Activated T-helper 17 cell treated with anti-CD3 and anti-CD28 coated beads, Interleukin-2, amount 50 U/mL, for 72 hours (primary cell): ENCODE data around the gene RIMBP3B. TPM values are rescaled to one million over a fixed set of nuclear protein-coding genes. Genes with fewer than 3 reads are reported as not detected.

Experiments
- total RNA-seq, 2 donors: library from RNA; stranded (reverse); gene quantifications; one replicate each; pipeline ENCODE4 v1.2.3, GENCODE V29; 2022

RIMBP3B gene
- total RNA-seq, 2 donors from 2014 or later = 0.13 to 0.39 TPM

Other genes starting within 250 kb of the RIMBP3B start
- 1 to 10 TPM; 4.8 to 6.2 TPM for gene HIC2, start 33.6 kb downstream of the RIMBP3B start, total RNA-seq
- 1 to 10 TPM in 1 of 2 donors, under 1 TPM in 1; 0.82 to 5.2 TPM for gene TMEM191C, start 83.6 kb downstream of the RIMBP3B start, total RNA-seq
- under 1 TPM; 0.06 to 0.19 TPM for gene RIMBP3C, start 167.7 kb downstream of the RIMBP3B start, total RNA-seq
- gene UBE2L3, start 184.0 kb downstream of the RIMBP3B start, total RNA-seq = 10 to 100 TPM; 36.6 to 78.9 TPM
- 10 to 100 TPM; 28.9 to 56.6 TPM for gene YDJC, start 246.3 kb downstream of the RIMBP3B start, total RNA-seq
- under 1 TPM; 0.29 to 0.37 TPM for gene CCDC116, start 249.0 kb downstream of the RIMBP3B start, total RNA-seq